ENCODE data around the gene RGS12.

DNA sequence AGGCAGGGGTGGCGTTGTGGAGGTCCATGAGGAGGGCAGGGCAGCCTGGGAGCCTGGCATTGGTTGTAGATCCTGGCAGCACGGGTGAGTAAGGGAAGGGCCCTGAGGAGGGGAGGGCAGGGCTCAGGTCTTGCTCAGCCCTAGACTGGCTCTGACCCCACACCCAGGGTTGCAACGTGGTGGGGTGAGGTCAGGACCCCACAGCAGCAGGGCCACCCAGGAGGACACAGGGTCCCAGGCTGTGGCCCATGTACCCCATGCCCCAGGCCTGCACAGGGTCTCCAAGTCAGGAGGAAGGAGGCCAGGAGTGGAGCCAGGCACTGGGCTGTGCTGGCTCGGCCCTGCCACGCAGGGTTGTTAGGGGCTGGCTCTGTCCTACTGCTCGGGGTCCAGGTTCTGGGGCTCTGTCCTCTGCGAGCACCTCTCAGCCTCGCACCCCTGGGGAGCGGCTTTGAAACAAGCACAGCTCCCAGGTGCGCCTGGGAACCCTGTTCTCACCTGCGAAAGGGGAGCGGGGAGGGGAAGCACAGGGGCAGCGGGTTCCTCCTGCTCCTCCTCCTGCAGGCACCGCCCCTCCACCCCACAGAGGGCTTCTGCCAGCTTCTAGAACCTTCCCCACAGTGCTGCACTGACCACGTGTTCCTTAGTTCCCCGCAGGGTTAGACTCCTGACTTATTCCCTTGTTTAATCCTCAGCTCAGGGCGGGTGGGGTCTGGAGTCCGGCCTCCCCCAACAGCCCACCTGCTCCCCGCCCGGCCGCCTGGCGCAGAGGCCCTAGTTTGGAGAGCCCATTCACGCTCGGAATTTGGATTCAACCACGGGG, 23.5 kb upstream of the RGS12 start:
- TF ChIP-seq, protein P1, sequence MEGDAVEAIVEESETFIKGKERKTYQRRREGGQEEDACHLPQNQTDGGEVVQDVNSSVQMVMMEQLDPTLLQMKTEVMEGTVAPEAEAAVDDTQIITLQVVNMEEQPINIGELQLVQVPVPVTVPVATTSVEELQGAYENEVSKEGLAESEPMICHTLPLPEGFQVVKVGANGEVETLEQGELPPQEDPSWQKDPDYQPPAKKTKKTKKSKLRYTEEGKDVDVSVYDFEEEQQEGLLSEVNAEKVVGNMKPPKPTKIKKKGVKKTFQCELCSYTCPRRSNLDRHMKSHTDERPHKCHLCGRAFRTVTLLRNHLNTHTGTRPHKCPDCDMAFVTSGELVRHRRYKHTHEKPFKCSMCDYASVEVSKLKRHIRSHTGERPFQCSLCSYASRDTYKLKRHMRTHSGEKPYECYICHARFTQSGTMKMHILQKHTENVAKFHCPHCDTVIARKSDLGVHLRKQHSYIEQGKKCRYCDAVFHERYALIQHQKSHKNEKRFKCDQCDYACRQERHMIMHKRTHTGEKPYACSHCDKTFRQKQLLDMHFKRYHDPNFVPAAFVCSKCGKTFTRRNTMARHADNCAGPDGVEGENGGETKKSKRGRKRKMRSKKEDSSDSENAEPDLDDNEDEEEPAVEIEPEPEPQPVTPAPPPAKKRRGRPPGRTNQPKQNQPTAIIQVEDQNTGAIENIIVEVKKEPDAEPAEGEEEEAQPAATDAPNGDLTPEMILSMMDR (IDR thresholded peaks at IDR 0.05), result no peak
- no peak for TF ChIP-seq ZFX (IDR thresholded peaks at IDR 0.05; ENCODE audit: borderline replicate concordance)
